Activated CD8-positive, alpha-beta memory T cell treated with anti-CD3 and anti-CD28 coated beads, Interleukin-2, amount 50 U/mL, for 48 hours (primary cell): Measurements from ENCODE around the gene LCN15.

Experiments
- DNase-seq: peaks from one replicate; pipeline ENCODE4 v3.0.0-alpha.2; 2020

LCN15 gene

GRCh38 chr9:136754059-136754572 is 10.2 kb downstream of the LCN15 start:
- DNase-seq = no peak

- no peak for DNase-seq
These were observed 10.8 kb downstream of the LCN15 start for GRCh38 chr9:136753371-136754058.

GRCh38 chr9:136751814-136752213 is 12.5 kb downstream of the LCN15 start:
- DNase-seq = no peak

GRCh38 chr9:136751244-136751643 is 13.1 kb downstream of the LCN15 start:
- DNase-seq = no peak

- no peak for DNase-seq
These were observed 13.8 kb downstream of the LCN15 start for GRCh38 chr9:136750526-136750925.

GRCh38 chr9:136748666-136749611 is 15.4 kb downstream of the LCN15 start:
- DNase-seq = no peak

- DNase-seq = no peak
These were observed 16.1 kb downstream of the LCN15 start, which contains the start of gene LCN6 for GRCh38 chr9:136748201-136748600. Gene LCN6, minus strand, starts transcription at chr9:136748525. Its CDS starts 42 bp downstream, at chr9:136748483.

- no peak for DNase-seq
These were observed 16.9 kb downstream of the LCN15 start for GRCh38 chr9:136747161-136748060.

GRCh38 chr9:136746621-136747020 is 17.7 kb downstream of the LCN15 start:
- DNase-seq = no peak

GRCh38 chr9:136746155-136746490 is 18.2 kb downstream of the LCN15 start:
- no peak for DNase-seq

- no peak for DNase-seq
These were observed 18.7 kb downstream of the LCN15 start for GRCh38 chr9:136745389-136746154.

GRCh38 chr9:136744773-136745172 is 19.5 kb downstream of the LCN15 start:
- DNase-seq = no peak

GRCh38 chr9:136743639-136744211 is 20.6 kb downstream of the LCN15 start:
- no peak for DNase-seq

- no peak for DNase-seq
These were observed 21.5 kb downstream of the LCN15 start, which contains the start of gene LCN10 for GRCh38 chr9:136742591-136743391. Gene LCN10, minus strand, starts transcription at chr9:136742940. Its CDS starts 37 bp downstream, at chr9:136742903.

- peak; percentile 78 for DNase-seq
These were observed 22.3 kb downstream of the LCN15 start for GRCh38 chr9:136741883-136742571.

- no peak for DNase-seq
These were observed 23.1 kb downstream of the LCN15 start for GRCh38 chr9:136740971-136741882.

- DNase-seq = no peak
These were observed 23.8 kb downstream of the LCN15 start for GRCh38 chr9:136740491-136740890.

GRCh38 chr9:136740069-136740468 is 24.2 kb downstream of the LCN15 start:
- no peak for DNase-seq

GRCh38 chr9:136739509-136739908 is 24.8 kb downstream of the LCN15 start:
- no peak for DNase-seq
